ENCODE results near the gene ILK.

- TF ChIP-seq POLR2A (IDR thresholded peaks at IDR 0.05), result no peak
- no peak for TF ChIP-seq CTCF (IDR thresholded peaks at IDR 0.05)
- no peak for TF ChIP-seq EP300 (IDR thresholded peaks at IDR 0.05)
- no peak for TF ChIP-seq POLR2AphosphoS5 (IDR thresholded peaks at IDR 0.05)
Observed at GRCh38 chr11:6594142-6594768, 9.3 kb upstream of the ILK start.

All from suprapubic skin (tissue), 4 donors.